Uterus (tissue), 2 donors: Measurements from ENCODE around the gene SPOCK1.

ENCODE experiments used
- POLR2A ChIP-seq, 2 donors: fragments of 450-650 bp; IDR thresholded peaks; one replicate each; pipeline ENCODE4 v1.6.1; 2016; ENCODE audit warnings: antibody characterized with exemption in 2 of 2, mild to moderate bottlenecking in 1 of 2, moderate library complexity in 1 of 2
- TF ChIP-seq, protein P1 (sequence below), 4 experiments: fragments of 200-600 bp in 2 of 4; fragments of 450-650 bp in 2 of 4; sonication (generic) in 2 of 4; IDR thresholded peaks; one replicate each; pipeline ENCODE4 v1.5.1; 2016 to 2019; ENCODE audit warnings: antibody characterized with exemption in 4 of 4, mild to moderate bottlenecking in 2 of 4, moderate library complexity in 1 of 4

DNA sequence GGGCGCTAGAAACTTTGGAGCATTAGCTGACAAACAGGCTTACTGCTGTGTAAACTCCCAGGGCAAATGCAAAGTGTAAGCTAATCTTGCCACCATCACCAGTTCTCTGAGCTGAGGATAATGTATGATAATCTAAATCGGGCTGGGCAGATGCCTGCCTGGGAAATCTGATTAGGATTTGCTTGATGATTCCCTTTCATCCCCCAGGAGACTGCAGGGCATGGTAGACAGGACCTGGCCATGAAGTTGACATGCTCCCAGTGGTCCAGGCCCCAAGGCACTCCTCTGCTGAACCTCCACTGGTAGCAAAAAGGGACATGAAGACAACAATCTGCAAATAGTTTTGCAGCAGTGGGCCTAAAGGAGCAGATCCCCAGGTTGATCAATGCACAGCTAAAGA lies 317.5 kb downstream of the SPOCK1 start:
- TF ChIP-seq, protein P1, sequence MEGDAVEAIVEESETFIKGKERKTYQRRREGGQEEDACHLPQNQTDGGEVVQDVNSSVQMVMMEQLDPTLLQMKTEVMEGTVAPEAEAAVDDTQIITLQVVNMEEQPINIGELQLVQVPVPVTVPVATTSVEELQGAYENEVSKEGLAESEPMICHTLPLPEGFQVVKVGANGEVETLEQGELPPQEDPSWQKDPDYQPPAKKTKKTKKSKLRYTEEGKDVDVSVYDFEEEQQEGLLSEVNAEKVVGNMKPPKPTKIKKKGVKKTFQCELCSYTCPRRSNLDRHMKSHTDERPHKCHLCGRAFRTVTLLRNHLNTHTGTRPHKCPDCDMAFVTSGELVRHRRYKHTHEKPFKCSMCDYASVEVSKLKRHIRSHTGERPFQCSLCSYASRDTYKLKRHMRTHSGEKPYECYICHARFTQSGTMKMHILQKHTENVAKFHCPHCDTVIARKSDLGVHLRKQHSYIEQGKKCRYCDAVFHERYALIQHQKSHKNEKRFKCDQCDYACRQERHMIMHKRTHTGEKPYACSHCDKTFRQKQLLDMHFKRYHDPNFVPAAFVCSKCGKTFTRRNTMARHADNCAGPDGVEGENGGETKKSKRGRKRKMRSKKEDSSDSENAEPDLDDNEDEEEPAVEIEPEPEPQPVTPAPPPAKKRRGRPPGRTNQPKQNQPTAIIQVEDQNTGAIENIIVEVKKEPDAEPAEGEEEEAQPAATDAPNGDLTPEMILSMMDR (IDR thresholded peaks at IDR 0.05): no peak
- no peak for TF ChIP-seq POLR2A (IDR thresholded peaks at IDR 0.05)
